Astrocyte (in vitro differentiated cells and primary cell): ENCODE results near the gene CAMK2G.

Experiments
- EZH2 ChIP-seq: IDR thresholded peaks from 2 replicates; pipeline ENCODE4 v1.6.1; 2012; ENCODE audit warnings: mild to moderate bottlenecking, low read length, inconsistent platforms; ENCODE audit not compliant: insufficient read depth
- TF ChIP-seq, protein P1 (sequence below): IDR thresholded peaks from 2 replicates; pipeline ENCODE4 v1.5.1; 2011; ENCODE audit warnings: low read depth, mild to moderate bottlenecking, inconsistent platforms, low read length, moderate library complexity; ENCODE audit not compliant: insufficient read depth

DNA sequence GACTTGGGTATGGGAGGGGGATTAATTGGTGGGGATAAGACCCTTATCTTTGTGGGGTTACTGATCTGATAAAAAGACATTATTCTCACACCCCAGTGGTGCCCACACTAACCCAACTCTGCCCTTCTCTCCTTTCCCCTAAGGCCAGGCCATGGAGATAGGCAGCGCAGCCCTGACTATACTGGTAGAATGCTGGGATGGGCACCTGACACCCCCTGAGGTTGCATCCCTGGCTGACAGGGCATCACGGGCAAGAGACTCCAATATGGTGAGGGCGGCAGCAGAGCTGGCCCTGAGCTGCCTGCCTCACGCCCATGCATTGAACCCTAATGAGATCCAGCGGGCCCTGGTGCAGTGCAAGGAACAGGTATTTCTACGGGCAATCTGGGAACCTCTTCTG is 76.3 kb downstream of the CAMK2G start:
- TF ChIP-seq, protein P1, sequence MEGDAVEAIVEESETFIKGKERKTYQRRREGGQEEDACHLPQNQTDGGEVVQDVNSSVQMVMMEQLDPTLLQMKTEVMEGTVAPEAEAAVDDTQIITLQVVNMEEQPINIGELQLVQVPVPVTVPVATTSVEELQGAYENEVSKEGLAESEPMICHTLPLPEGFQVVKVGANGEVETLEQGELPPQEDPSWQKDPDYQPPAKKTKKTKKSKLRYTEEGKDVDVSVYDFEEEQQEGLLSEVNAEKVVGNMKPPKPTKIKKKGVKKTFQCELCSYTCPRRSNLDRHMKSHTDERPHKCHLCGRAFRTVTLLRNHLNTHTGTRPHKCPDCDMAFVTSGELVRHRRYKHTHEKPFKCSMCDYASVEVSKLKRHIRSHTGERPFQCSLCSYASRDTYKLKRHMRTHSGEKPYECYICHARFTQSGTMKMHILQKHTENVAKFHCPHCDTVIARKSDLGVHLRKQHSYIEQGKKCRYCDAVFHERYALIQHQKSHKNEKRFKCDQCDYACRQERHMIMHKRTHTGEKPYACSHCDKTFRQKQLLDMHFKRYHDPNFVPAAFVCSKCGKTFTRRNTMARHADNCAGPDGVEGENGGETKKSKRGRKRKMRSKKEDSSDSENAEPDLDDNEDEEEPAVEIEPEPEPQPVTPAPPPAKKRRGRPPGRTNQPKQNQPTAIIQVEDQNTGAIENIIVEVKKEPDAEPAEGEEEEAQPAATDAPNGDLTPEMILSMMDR: no peak
- no peak for TF ChIP-seq EZH2
